OCI-LY1 (cell line): Measurements from ENCODE around the gene REXO4.

ENCODE experiments used
- H2AFZ ChIP-seq: fragments of 200-600 bp; sonication (generic), shearing (Covaris generic); 2 replicates; pipeline ENCODE4 v1.6.0; 2014; ENCODE audit warnings: antibody characterized with exemption, mild to moderate bottlenecking, low read length
- H3F3A ChIP-seq: fragments of 200-600 bp; sonication (generic), shearing (Covaris generic); 2 replicates; pipeline ENCODE4 v1.6.0; 2014; ENCODE audit warnings: mild to moderate bottlenecking, antibody characterized with exemption, low read length, moderate library complexity; ENCODE audit not compliant: insufficient read depth
- H3K27ac ChIP-seq: fragments of 200-600 bp; sonication (generic); 2 replicates; pipeline ENCODE4 v1.5.1; 2014; ENCODE audit warnings: low read length, mixed run types, mild to moderate bottlenecking, low read depth; ENCODE audit not compliant: poor library complexity, severe bottlenecking
- H3K27me3 ChIP-seq: fragments of 200-600 bp; sonication (generic); 2 replicates; pipeline ENCODE4 v1.6.0; 2014; ENCODE audit warnings: antibody characterized with exemption, mild to moderate bottlenecking, low read length, moderate library complexity; ENCODE audit not compliant: insufficient read depth
- H3K36me3 ChIP-seq: fragments of 200-600 bp; sonication (generic); 2 replicates; pipeline ENCODE4 v1.6.1; 2014; ENCODE audit warnings: mild to moderate bottlenecking, antibody characterized with exemption, low read length, moderate library complexity, mixed read lengths; ENCODE audit not compliant: insufficient read depth
- H3K4me1 ChIP-seq: fragments of 200-600 bp; sonication (generic); 2 replicates; pipeline ENCODE4 v1.5.1; 2014; ENCODE audit warnings: mild to moderate bottlenecking, low read length, moderate library complexity; ENCODE audit not compliant: insufficient read depth, severe bottlenecking
- H3K4me2 ChIP-seq: fragments of 200-600 bp; sonication (generic), shearing (Covaris generic); 2 replicates; pipeline ENCODE4 v1.6.1; 2014; ENCODE audit warnings: low read length
- H3K4me3 ChIP-seq: fragments of 200-600 bp; sonication (generic); 2 replicates; pipeline ENCODE4 v1.5.1; 2014; ENCODE audit warnings: low read length, low read depth, mild to moderate bottlenecking, mixed read lengths; ENCODE audit not compliant: poor library complexity, severe bottlenecking
- H3K79me2 ChIP-seq: fragments of 200-600 bp; shearing (Covaris generic); 2 replicates; pipeline ENCODE4 v1.6.1; 2016; ENCODE audit warnings: mixed run types, low read length, mixed read lengths; ENCODE audit not compliant: insufficient read depth
- H3K9ac ChIP-seq: fragments of 200-600 bp; sonication (generic), shearing (Covaris generic); 2 replicates; pipeline ENCODE4 v1.6.1; 2014; ENCODE audit warnings: mild to moderate bottlenecking, low read length, mixed read lengths
- H3K9me2 ChIP-seq: fragments of 200-600 bp; sonication (generic), shearing (Covaris generic); 2 replicates; pipeline ENCODE4 v1.6.1; 2014; ENCODE audit warnings: low read depth, mild to moderate bottlenecking, low read length, mixed read lengths
- H3K9me3 ChIP-seq: fragments of 200-600 bp; shearing (Covaris generic); 2 replicates; pipeline ENCODE4 v1.6.1; 2014; ENCODE audit warnings: low read length, mixed read lengths
- H4K20me1 ChIP-seq: fragments of 200-600 bp; sonication (generic), shearing (Covaris generic); 2 replicates; pipeline ENCODE4 v1.6.0; 2016; ENCODE audit warnings: mild to moderate bottlenecking, low read length; ENCODE audit not compliant: insufficient read depth
- EZH2 ChIP-seq: fragments of 200-600 bp; sonication (generic), shearing (Covaris generic); IDR thresholded peaks from 2 replicates; pipeline ENCODE4 v1.8.0; 2017; ENCODE audit warnings: borderline replicate concordance, mixed run types, mild to moderate bottlenecking, antibody characterized with exemption, low read length, moderate library complexity, mixed read lengths
- TF ChIP-seq, protein P1 (sequence below): fragments of 200-600 bp; sonication (generic), shearing (Covaris generic); IDR thresholded peaks from 2 replicates; pipeline ENCODE4 v1.5.1; 2017; ENCODE audit warnings: mild to moderate bottlenecking, antibody characterized with exemption, low read length, moderate library complexity, mixed read lengths

Gene REXO4

GRCh38 chr9:133449760-133450159, 31.9 kb upstream of the REXO4 start:
- Histone ChIP-seq H4K20me1 (no peaks in the 10 kb centered on the region), H2AFZ (no peak overlapping the region), H3K4me3 (no peak overlapping the region), H3K27ac (no peak overlapping the region), H3K9ac (no peak overlapping the region), H3K9me3 (no peaks in the 10 kb centered on the region), H3K9me2 (no peaks in the 10 kb centered on the region), H3K27me3 (peaks cover 8% of the 10 kb centered on the region), H3K4me1 (no peaks in the 10 kb centered on the region), H3K4me2 (no peak overlapping the region), H3F3A (no peaks in the 10 kb centered on the region), H3K36me3 (no peaks in the 10 kb centered on the region), H3K79me2 (no peaks in the 10 kb centered on the region)
- TF ChIP-seq, protein P1, sequence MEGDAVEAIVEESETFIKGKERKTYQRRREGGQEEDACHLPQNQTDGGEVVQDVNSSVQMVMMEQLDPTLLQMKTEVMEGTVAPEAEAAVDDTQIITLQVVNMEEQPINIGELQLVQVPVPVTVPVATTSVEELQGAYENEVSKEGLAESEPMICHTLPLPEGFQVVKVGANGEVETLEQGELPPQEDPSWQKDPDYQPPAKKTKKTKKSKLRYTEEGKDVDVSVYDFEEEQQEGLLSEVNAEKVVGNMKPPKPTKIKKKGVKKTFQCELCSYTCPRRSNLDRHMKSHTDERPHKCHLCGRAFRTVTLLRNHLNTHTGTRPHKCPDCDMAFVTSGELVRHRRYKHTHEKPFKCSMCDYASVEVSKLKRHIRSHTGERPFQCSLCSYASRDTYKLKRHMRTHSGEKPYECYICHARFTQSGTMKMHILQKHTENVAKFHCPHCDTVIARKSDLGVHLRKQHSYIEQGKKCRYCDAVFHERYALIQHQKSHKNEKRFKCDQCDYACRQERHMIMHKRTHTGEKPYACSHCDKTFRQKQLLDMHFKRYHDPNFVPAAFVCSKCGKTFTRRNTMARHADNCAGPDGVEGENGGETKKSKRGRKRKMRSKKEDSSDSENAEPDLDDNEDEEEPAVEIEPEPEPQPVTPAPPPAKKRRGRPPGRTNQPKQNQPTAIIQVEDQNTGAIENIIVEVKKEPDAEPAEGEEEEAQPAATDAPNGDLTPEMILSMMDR: no peak
- TF ChIP-seq EZH2: no peak

DNA sequence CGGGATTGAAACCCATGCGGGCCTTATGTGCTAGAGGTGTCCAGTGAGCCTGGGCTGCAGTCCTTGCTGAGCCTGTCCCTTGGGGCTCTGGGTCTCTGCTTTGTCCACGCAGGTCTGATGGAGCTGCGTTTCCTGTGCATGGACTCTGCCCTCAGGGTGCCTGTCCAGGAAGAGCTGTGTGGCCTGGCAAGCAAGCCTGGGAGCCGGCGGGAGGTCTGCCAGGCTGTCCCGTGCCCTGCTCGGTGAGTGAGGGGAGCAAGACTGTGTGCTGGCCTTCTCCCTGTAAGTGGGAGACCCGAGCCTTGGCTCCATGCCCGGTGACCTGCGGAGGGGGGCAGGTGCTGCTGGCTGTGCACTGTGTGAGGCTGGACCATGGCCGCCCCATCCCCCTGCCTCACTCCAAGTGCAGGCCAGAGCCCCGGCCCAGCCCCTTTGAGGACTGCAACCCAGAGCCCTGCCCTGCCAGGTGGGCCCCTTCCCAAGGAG, 30.7 kb upstream of the REXO4 start:
- TF ChIP-seq, protein P1: no peak
- no peak for TF ChIP-seq EZH2
- H3F3A ChIP-seq: no peaks in the 10 kb centered on the region
- peaks cover 4% of the 10 kb centered on the region for H3K27me3 ChIP-seq
- H3K4me1 ChIP-seq: no peaks in the 10 kb centered on the region
- H2AFZ ChIP-seq: no peak overlapping the region
- no peaks in the 10 kb centered on the region for H3K9me2 ChIP-seq
- no peak overlapping the region for H3K27ac ChIP-seq
- no peaks in the 10 kb centered on the region for H3K9me3 ChIP-seq
- H4K20me1 ChIP-seq: no peaks in the 10 kb centered on the region
- no peak overlapping the region for H3K4me2 ChIP-seq
- H3K9ac ChIP-seq: no peak overlapping the region
- no peaks in the 10 kb centered on the region for H3K79me2 ChIP-seq
- H3K36me3 ChIP-seq: no peaks in the 10 kb centered on the region
- H3K4me3 ChIP-seq: no peak overlapping the region

GRCh38 chr9:133445293-133445969, 27.6 kb upstream of the REXO4 start:
- TF ChIP-seq, protein P1: no peak
- no peak for TF ChIP-seq EZH2
- Histone ChIP-seq H3K4me1 (no peaks in the 10 kb centered on the region), H3K27ac (no peak overlapping the region), H3K4me3 (no peak overlapping the region), H3K9ac (no peak overlapping the region), H4K20me1 (no peaks in the 10 kb centered on the region), H3F3A (no peaks in the 10 kb centered on the region), H2AFZ (no peak overlapping the region), H3K36me3 (no peaks in the 10 kb centered on the region), H3K4me2 (no peak overlapping the region), H3K9me3 (no peaks in the 10 kb centered on the region), H3K79me2 (no peaks in the 10 kb centered on the region), H3K9me2 (no peaks in the 10 kb centered on the region), H3K27me3 (peaks cover 4% of the 10 kb centered on the region; the same call in 1 of the 2 replicates)
